HG03439 (cell line): ENCODE results near the gene EYA4.
"Not testable (repeated sequence)": the region's sequence is repeated elsewhere in the genome, so short reads cannot be mapped to it uniquely, and the experiment has no call there.

Source experiments
- ATAC-seq: cut with Tn5 transposase; IDR thresholded peaks from one replicate; pipeline ENCODE4 v1.9.1; 2021; ENCODE audit warnings: mild to moderate bottlenecking, moderate library complexity; ENCODE audit not compliant: unreplicated experiment

EYA4 gene

DNA sequence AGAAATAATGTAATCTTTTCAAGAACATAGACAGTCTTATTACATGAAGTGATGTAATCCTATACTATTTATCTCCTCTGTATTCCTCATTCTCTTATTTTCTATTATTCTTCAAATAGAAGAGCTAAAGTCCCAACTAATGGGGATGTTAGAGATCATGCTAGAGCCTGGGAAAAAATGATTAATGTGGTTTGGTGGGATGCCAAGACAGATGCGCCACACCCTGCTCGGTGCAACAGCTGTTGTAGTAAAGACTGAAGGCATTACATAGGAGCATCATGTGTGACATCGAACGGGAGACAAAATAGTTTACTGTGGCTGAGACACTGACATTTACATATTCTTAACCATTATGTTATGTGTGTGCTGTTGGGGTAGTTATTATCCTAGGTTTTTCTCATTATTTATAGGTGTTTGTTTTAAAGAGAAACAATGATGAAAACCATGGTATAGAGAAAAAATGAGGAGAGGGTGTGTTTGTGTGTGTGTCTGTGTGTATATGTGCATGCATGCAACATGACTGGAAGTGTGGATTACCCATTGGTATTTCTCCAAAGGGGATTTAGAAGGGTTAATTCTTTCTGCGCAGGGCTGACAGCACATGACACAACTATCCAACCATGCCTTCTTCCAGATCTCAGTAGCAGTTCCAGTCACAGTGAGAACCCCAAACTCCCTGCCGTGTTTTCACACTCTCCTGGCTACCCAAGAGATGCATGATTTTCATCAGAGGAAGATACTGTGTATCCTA, 155.3 kb downstream of the EYA4 start:
- no peak for ATAC-seq

GRCh38 chr6:133396984-133397348, 155.8 kb downstream of the EYA4 start:
- ATAC-seq, result no peak

DNA sequence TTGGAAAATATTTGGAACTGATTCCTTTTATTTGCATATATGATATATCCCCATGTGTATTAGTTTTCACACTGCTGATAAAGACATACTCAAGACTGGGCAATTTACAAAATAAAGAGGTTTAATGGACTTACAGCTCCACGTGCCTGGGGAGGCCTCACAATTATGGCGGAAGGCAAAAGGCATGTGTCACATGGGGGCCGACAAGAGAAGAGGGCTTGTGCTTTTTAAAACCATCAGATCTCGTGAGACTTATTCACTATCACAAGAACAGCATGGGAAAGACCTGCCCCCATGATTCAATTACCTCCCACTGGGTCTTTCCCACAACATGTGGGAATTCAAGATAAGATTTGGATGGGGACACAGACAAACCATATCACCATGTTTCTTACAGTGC, 156.4 kb downstream of the EYA4 start:
- ATAC-seq, result not testable (repeated sequence)

DNA sequence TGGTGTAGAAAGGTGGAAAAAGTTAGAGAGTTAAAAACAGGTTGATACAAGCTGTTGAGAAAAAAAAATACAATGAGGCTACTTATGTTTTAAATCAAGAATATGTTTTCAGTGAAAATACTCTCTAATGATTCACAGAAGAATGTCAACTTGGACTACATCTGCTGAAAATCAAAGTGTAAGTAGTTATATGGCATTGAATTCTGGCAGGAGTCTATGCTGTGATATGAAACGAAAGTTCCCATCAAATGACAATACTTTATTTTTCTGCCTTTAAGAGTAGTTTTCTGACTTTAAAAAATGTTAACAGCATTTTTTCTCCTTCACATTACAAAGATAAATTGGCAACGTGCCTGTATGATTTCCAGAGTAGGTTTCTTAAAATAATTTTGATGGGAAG, 158.3 kb downstream of the EYA4 start:
- no peak for ATAC-seq

DNA sequence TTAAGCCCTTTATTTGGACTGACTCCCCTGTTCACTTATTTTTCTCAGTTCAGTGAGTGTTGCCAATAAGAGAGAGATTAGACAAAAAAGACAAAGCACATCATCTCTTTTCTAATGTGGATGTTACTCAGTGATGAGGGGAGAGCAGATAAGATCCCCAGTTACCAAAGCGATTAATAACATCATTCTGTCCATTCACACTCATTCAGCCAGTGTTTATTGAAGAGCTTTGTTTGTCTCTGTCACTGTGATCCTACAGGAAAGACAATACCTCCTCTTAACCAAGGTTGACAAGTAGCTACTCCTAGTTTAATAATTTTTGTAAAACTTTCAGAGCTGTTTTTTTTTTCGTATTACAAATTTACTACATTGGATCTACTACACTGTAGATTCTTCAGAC, 163.0 kb downstream of the EYA4 start:
- no peak for ATAC-seq

DNA sequence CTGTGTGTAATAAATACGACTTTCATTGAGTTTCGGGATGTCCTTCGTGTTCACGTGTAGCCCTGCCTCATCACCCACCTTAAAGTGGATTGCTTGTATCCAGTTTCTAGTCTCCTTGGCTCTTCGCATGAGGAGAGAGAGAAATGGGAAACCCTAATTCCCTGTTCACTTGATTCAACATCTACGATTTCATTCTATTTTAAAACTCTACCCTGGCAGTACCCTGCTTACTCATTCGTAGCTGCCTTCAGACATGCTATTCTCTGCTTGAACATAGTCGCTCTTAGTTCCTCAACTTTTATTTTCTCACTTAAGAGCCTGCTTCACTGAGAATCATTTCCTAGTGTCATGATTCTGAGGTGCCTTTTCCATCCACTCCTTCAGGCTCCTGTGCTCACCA, 163.6 kb downstream of the EYA4 start:
- no peak for ATAC-seq

GRCh38 chr6:133407320-133408100, 166.4 kb downstream of the EYA4 start:
- ATAC-seq, result no peak

DNA sequence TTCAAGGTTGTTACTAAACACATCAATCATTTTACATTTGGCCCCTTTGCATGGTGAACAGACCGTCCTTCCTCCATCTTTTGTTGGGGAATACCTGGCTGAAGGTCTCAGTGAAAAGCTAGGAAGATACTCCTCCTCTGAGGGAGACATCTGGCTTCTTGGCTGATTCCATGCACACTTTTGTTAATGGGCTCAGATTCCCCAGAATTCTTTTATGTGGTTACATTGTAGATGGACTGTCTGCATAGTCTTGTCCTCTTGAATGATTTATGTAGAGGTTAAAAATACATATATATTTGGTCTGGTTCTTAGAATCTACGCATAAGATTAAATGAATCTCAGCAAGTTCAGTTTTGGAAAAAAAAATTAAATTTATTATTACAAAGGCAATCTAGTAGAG, 167.0 kb downstream of the EYA4 start:
- no peak for ATAC-seq

DNA sequence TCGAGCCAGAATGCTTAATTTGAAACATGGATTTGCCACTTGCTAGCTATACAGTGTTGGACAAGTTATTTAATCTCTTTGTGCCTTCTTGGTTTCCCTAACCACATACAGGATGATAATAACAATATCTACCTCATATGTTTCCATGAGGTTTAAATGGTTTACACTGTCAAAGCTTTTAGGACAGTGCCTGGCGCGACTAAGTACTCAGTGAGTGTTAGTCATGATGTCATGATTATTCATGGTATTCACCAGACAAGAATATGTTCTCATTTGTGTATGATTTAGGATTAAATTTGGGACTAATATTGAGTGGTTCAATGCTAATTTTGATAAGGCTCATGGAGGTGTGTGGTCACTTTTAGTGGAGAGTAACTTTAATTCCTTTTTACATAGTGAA, 167.4 kb downstream of the EYA4 start:
- no peak for ATAC-seq

DNA sequence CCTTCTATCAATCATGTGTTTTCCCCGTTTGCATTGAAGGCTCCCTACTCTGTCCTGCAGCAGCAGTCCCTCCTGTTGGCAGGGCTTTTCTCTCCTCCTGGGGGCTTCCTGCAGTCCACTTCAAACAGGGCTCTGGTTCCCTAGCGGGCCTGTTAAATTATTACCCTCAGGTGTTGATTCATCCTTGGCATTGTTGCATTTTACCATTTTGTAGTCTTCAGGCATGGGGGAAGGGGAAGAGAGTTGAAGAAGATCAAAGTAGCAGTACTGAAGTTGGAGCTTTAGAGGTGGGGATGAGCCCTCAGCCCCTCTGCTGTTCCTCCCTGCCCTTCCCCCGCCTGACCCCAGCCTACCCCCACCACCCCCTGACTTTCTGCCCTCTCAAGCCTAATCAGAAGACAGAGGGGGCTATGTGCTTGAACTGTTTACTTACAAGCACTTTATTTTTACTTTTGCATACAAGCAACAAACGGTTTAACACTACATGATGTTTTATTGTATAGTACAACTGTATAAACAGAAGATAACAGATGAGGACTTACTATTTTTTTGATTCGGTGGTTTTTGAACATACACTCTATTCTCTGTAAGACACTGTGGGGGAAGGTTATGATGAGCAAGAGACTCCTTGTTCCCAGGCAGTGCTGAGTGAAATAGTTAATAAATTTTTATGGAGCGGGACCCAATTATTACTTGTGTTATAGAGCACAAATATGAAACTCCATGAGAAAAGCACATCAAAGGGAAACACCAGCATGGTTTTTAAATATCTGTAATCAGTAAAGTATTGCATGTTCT, 169.7 kb downstream of the EYA4 start:
- no peak for ATAC-seq

DNA sequence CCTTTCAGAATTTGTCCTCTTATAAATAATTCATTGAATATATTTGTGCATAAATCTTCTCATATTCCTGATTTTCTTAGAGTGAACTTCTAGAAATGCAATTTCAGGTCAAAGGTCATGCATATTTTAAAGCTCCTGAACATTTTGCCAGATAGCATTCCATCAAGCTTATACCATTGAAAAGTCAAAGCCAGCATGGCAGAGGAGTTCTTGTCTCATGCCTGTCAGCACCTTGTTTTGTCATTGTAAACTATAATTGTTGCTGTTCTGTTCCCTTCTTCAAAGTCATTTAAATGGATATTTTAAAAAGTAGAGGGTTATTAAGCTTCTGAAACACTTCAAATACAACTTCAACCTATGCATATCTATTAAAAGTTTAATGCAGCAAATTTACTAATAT, 170.6 kb downstream of the EYA4 start:
- no peak for ATAC-seq

GRCh38 chr6:133415262-133415661, 174.1 kb downstream of the EYA4 start:
- ATAC-seq, result no peak

GRCh38 chr6:133418108-133418507, 177.0 kb downstream of the EYA4 start:
- ATAC-seq, result no peak

DNA sequence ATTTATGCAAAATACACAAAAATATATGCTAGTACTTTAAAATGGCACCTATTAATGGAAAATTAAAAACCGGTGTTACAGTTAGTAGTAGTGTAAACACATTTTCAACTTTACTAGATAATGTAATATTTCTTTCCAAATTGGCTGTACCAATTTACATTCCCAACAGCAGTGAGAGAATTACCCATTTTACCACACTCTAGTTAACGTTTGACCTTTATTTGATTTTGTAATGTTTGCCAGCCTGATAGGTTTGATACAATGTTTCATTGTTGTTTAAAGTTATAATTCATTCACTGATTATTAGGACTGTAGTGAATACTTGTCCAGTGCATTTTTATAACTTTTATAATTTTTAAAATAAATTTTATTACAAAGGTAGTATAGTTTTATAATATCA, 182.1 kb downstream of the EYA4 start:
- ATAC-seq, result no peak

- no peak for ATAC-seq
Measured at GRCh38 chr6:133424359-133424758, 183.2 kb downstream of the EYA4 start.

DNA sequence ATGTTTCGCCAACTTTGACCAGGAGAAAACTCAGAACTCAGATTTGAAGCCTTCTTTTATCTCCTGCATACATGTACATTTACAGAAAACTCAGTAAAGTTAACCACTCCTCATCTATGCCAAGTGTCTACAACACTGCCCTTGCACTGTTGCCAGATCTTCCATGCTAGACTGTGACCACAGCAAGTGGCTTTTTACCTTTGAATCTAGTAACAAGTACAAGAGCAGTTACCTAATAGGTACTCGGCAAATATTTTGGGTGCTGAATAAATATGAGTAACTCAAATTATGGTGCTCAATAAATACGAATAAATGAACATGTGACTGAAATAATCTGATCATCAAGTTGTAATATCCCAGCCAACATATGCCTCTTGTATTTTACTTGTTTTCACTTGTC, 184.9 kb downstream of the EYA4 start:
- ATAC-seq, result no peak

GRCh38 chr6:133428295-133428694, 187.1 kb downstream of the EYA4 start:
- no peak for ATAC-seq

GRCh38 chr6:133430530-133430929, 189.4 kb downstream of the EYA4 start:
- no peak for ATAC-seq

- no peak for ATAC-seq
Measured at GRCh38 chr6:133431031-133431430, 189.9 kb downstream of the EYA4 start.

- ATAC-seq, result no peak
Measured at GRCh38 chr6:133432021-133432989, 191.1 kb downstream of the EYA4 start.
